ENCODE results near the gene TRANK1. TPM values are rescaled to one million over a fixed set of nuclear protein-coding genes. Genes with fewer than 3 reads are reported as not detected.

Gene TRANK1
- total RNA-seq, 2 experiments from 2014 or later = 39.2 to 44.8 TPM

GRCh38 chr3:36926292-36926897 is 18.5 kb downstream of the TRANK1 start:
- Mint-ChIP-seq H3K36me3 (ENCODE audit: low read depth) (peaks cover 14% of the 10 kb centered on the region), H3K4me3 (no peak overlapping the region), H3K9me3 (peaks cover 1% of the 10 kb centered on the region), H3K27me3 (no peaks in the 10 kb centered on the region), H3K4me1 (ENCODE audit: low read depth) (peaks cover 9% of the 10 kb centered on the region), H3K27ac (no peak overlapping the region)
- ChIA-PET CTCF (no interaction called here), POLR2A (no interaction called here)
- Histone ChIP-seq H3K27ac (ENCODE audit: low read depth in 1 of 2, low read length in 2 of 2) (no peak overlapping the region), H3K9me3 (ENCODE audit: control insufficient read depth in 1 of 2, insufficient read depth in 1 of 2, low read length in 2 of 2) (peaks cover 0 to 3% of the 10 kb centered on the region in 2 experiments), H3K4me1 (ENCODE audit: insufficient read depth, low read length) (peaks cover 11% of the 10 kb centered on the region), H3K36me3 (ENCODE audit: insufficient read depth, low read length) (no peaks in the 10 kb centered on the region), H3K4me3 (ENCODE audit: low read length) (no peak overlapping the region), H3K27me3 (ENCODE audit: control insufficient read depth in 1 of 2, insufficient read depth in 2 of 2, low read length in 2 of 2) (no peaks in the 10 kb centered on the region)
- TF ChIP-seq CTCF (IDR thresholded peaks at IDR 0.05) = no peak
- DNase-seq = no peak
- intact Hi-C loops (cut with DNase I, micrococcal nuclease) = no loop called here
- no peak for ATAC-seq (ENCODE audit: poor library complexity)

- Histone ChIP-seq H3K4me1 (ENCODE audit: insufficient read depth, low read length) (peaks cover 11% of the 10 kb centered on the region), H3K27me3 (ENCODE audit: control insufficient read depth in 1 of 2, insufficient read depth in 2 of 2, low read length in 2 of 2) (no peaks in the 10 kb centered on the region), H3K27ac (ENCODE audit: low read depth in 1 of 2, low read length in 2 of 2) (no peak overlapping the region), H3K4me3 (ENCODE audit: low read length) (no peak overlapping the region), H3K9me3 (ENCODE audit: control insufficient read depth in 1 of 2, insufficient read depth in 1 of 2, low read length in 2 of 2) (peaks cover 0 to 9% of the 10 kb centered on the region in 2 experiments), H3K36me3 (ENCODE audit: insufficient read depth, low read length) (no peaks in the 10 kb centered on the region)
- Mint-ChIP-seq H3K4me1 (ENCODE audit: low read depth) (peaks cover 9% of the 10 kb centered on the region), H3K9me3 (peaks cover 7% of the 10 kb centered on the region), H3K36me3 (ENCODE audit: low read depth) (peaks cover 25% of the 10 kb centered on the region), H3K27ac (peak overlapping the region; percentile 3), H3K27me3 (no peaks in the 10 kb centered on the region), H3K4me3 (no peak overlapping the region)
- no peak for TF ChIP-seq CTCF (IDR thresholded peaks at IDR 0.05)
- CTCF ChIA-PET = no interaction called here
- ATAC-seq (ENCODE audit: poor library complexity) (no peak), DNase-seq (no peak)
- intact Hi-C loops (cut with DNase I, micrococcal nuclease) = no loop called here
- POLR2A ChIA-PET = no interaction called here
These were observed 19.9 kb downstream of the TRANK1 start for GRCh38 chr3:36924744-36925521.

GRCh38 chr3:36923981-36924743 is 20.7 kb downstream of the TRANK1 start:
- no peaks in the 10 kb centered on the region for H3K27me3 Mint-ChIP-seq
- POLR2A ChIA-PET = no interaction called here
- peak overlapping the region; percentile 3 for H3K27ac Mint-ChIP-seq

More at GRCh38 chr3:36923981-36924743, 20.7 kb downstream of the TRANK1 start:
- peaks cover 15% of the 10 kb centered on the region for H3K4me1 Mint-ChIP-seq (ENCODE audit: low read depth)
- intact Hi-C loops (cut with DNase I, micrococcal nuclease) = no loop called here
- Histone ChIP-seq H3K27me3 (ENCODE audit: control insufficient read depth in 1 of 2, insufficient read depth in 2 of 2, low read length in 2 of 2) (no peaks in the 10 kb centered on the region), H3K27ac (ENCODE audit: low read depth in 1 of 2, low read length in 2 of 2) (no peak overlapping the region), H3K9me3 (ENCODE audit: control insufficient read depth in 1 of 2, insufficient read depth in 1 of 2, low read length in 2 of 2) (peaks cover 0 to 9% of the 10 kb centered on the region in 2 experiments), H3K4me3 (ENCODE audit: low read length) (no peak overlapping the region), H3K4me1 (ENCODE audit: insufficient read depth, low read length) (peaks cover 11% of the 10 kb centered on the region), H3K36me3 (ENCODE audit: insufficient read depth, low read length) (no peaks in the 10 kb centered on the region)
- DNase-seq (no peak), ATAC-seq (ENCODE audit: poor library complexity) (no peak)
- peaks cover 20% of the 10 kb centered on the region for H3K36me3 Mint-ChIP-seq (ENCODE audit: low read depth)
- no peak overlapping the region for H3K4me3 Mint-ChIP-seq
- peaks cover 7% of the 10 kb centered on the region for H3K9me3 Mint-ChIP-seq
- TF ChIP-seq CTCF (IDR thresholded peaks at IDR 0.05) = no peak
- CTCF ChIA-PET = no interaction called here
